Prostate gland (tissue), 2 donors: ENCODE measurements around the gene ATP2C2. TPM values are rescaled to one million over a fixed set of nuclear protein-coding genes. Genes with fewer than 3 reads are reported as not detected.

Source experiments
- DNase-seq: peaks from one replicate; pipeline ENCODE4 v3.0.0-alpha.2; 2019; ENCODE audit warnings: low spot score
- H3K27ac ChIP-seq, 2 donors: fragments of 200-600 bp; sonication (generic); 2 replicates each; pipeline ENCODE4 v1.5.1; 2017 to 2019
- H3K27me3 ChIP-seq: fragments of 200-600 bp; sonication (generic); replicated peaks from 2 replicates; pipeline ENCODE4 v1.5.1; 2019; ENCODE audit not compliant: insufficient read depth
- H3K36me3 ChIP-seq, 2 donors: fragments of 200-600 bp; sonication (generic); 1 replicate in 1 of 2; 2 replicates in 1 of 2; pipeline versions ENCODE4 v1.5.1 to v1.8.1; 2017 to 2019
- H3K4me1 ChIP-seq: fragments of 200-600 bp; sonication (generic); replicated peaks from 2 replicates; pipeline ENCODE4 v1.5.1; 2019
- H3K4me3 ChIP-seq, 2 donors: fragments of 200-600 bp; sonication (generic); 2 replicates each; pipeline ENCODE4 v1.5.1; 2017 to 2019
- H3K9me3 ChIP-seq: fragments of 200-600 bp; sonication (generic); 2 replicates; pipeline ENCODE4 v1.5.1; 2017
- POLR2A ChIP-seq: fragments of 450-650 bp; IDR thresholded peaks from one replicate; pipeline ENCODE4 v1.6.1; 2016; ENCODE audit warnings: antibody characterized with exemption, mild to moderate bottlenecking
- POLR2AphosphoS5 ChIP-seq: sonication (generic); formaldehyde crosslinking; IDR thresholded peaks from one replicate; pipeline ENCODE4 v1.6.1; 2017; ENCODE audit warnings: antibody characterized with exemption
- WGBS: methylation state at CpG from one replicate; pipeline ENCODE4 v1.1.5; 2018; 5-methylcytosine and 5-hydroxymethylcytosine counted together
- intact Hi-C: fragments of 100-400 bp; cut with DNase I; formaldehyde crosslinking; loops from one replicate; pipeline ENCODE4 v1.14.2; 2022
- total RNA-seq, 2 donors: library from RNA; depleted of rRNA; stranded (reverse); fragments of >200 nt; gene quantifications; one replicate each; pipeline ENCODE4 v1.1.0, GENCODE V29; 2016
- TF ChIP-seq, protein P1 (sequence below), 4 experiments: fragments of 200-600 bp in 2 of 4; fragments of 450-650 bp in 2 of 4; sonication (generic) in 2 of 4; IDR thresholded peaks; 1 replicate in 3 of 4; 2 replicates in 1 of 4; pipeline ENCODE4 v1.5.1; 2016 to 2019; ENCODE audit warnings: antibody characterized with exemption in 4 of 4, mild to moderate bottlenecking in 2 of 4, moderate library complexity in 2 of 4

Gene ATP2C2
- total RNA-seq, 2 donors from 2014 or later: 43.7 to 56.1 TPM

DNA sequence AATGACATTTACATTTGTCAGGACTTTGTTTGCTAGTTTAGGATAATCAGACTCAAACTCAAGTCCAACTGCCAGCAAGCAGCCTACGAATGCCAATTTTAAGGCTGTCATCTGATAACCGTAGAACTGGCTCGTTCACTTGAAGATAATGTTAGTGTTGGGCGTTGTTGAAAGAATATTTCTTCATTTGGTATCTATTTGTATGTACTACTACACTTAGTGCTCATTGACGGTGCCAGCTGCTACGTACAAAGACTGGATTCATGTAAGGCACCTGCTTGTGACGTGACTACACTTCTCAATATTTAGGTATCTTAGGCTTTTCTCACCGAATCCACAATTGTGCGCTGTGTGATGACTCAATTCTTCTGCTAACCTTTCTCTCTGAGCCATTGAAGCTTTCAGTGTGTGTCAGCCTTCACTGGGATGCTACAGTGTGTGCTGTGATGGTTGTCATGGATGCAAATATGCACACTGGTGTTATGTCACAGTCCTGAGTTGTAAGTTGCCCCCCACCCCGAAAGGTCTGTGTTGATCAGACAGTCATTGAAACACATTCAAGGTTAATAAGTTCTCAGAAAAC lies 5.7 kb downstream of the ATP2C2 start:
- intact Hi-C loops: no loop called here
- Histone ChIP-seq H3K9me3 (no peaks in the 10 kb centered on the region), H3K27ac (peak overlapping the region; percentile 9 to 57), H3K27me3 (no peaks in the 10 kb centered on the region), H3K4me3 (no peak overlapping the region), H3K36me3 (no peaks in the 10 kb centered on the region), H3K4me1 (peaks cover 2% of the 10 kb centered on the region)
- peak; percentile 31 for DNase-seq
- 50% methylated on average over 10 of the region's 10 CpGs for WGBS
- TF ChIP-seq POLR2A (no peak), POLR2AphosphoS5 (peak; percentile 66)

DNA sequence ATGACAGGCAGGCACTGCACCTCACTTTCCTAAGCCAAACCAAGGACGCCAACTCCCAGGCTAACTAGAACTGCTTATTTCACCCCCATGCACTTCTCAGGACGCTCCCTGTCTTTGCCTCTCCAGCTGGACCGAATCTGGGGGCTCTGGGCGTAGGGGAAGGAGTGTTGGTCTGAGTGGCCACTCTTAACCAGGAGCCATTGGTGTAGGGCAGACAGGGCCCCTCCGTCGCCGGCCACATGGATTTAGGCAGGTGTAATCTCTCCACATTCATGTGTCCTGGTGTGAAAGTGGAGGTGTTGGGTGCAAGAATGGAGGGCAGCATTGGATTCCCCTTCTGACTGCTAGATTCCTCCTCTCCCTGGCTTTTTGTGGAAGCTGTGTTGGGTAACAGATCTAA lies 9.8 kb downstream of the ATP2C2 start:
- DNase-seq: no peak
- Histone ChIP-seq H3K4me1 (peaks cover 2% of the 10 kb centered on the region), H3K9me3 (no peaks in the 10 kb centered on the region), H3K4me3 (no peak overlapping the region), H3K27ac (no peak overlapping the region), H3K27me3 (no peaks in the 10 kb centered on the region), H3K36me3 (no peaks in the 10 kb centered on the region)
- intact Hi-C loops: no loop called here
- TF ChIP-seq, protein P1, sequence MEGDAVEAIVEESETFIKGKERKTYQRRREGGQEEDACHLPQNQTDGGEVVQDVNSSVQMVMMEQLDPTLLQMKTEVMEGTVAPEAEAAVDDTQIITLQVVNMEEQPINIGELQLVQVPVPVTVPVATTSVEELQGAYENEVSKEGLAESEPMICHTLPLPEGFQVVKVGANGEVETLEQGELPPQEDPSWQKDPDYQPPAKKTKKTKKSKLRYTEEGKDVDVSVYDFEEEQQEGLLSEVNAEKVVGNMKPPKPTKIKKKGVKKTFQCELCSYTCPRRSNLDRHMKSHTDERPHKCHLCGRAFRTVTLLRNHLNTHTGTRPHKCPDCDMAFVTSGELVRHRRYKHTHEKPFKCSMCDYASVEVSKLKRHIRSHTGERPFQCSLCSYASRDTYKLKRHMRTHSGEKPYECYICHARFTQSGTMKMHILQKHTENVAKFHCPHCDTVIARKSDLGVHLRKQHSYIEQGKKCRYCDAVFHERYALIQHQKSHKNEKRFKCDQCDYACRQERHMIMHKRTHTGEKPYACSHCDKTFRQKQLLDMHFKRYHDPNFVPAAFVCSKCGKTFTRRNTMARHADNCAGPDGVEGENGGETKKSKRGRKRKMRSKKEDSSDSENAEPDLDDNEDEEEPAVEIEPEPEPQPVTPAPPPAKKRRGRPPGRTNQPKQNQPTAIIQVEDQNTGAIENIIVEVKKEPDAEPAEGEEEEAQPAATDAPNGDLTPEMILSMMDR (IDR thresholded peaks at IDR 0.05): no peak
- TF ChIP-seq POLR2AphosphoS5 (no peak), POLR2A (no peak)
- 75% methylated on average over 7 of the region's 7 CpGs for WGBS

DNA sequence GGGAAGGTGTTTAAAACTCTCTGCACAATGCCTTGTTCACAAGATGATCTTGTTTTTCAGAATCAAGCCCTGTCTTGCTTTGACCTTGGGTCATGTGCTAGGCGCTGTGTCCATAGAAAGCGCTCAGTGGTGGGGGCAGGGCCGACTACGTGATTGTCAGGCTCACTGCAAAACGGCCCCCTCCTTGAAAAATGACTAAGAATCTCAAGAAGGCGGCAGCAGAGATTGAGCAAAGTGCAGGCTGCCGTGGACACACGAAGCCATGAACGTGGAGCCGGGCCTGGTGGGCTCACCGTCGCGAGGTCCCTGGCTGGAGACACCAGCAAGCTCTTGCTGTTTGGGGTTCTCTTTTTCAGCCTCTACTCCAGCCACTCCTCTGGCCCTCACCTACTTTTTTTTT lies 10.2 kb downstream of the ATP2C2 start:
- intact Hi-C loops: no loop called here
- Histone ChIP-seq H3K4me3 (no peak overlapping the region), H3K27ac (peak overlapping the region in 1 of 2 donors; percentile 4), H3K27me3 (no peaks in the 10 kb centered on the region), H3K9me3 (no peaks in the 10 kb centered on the region), H3K36me3 (no peaks in the 10 kb centered on the region), H3K4me1 (peaks cover 2% of the 10 kb centered on the region)
- TF ChIP-seq, protein P1 (IDR thresholded peaks at IDR 0.05): no peak
- TF ChIP-seq POLR2A (no peak), POLR2AphosphoS5 (no peak)
- DNase-seq: no peak
- 72% methylated on average over 13 of the region's 13 CpGs for WGBS

DNA sequence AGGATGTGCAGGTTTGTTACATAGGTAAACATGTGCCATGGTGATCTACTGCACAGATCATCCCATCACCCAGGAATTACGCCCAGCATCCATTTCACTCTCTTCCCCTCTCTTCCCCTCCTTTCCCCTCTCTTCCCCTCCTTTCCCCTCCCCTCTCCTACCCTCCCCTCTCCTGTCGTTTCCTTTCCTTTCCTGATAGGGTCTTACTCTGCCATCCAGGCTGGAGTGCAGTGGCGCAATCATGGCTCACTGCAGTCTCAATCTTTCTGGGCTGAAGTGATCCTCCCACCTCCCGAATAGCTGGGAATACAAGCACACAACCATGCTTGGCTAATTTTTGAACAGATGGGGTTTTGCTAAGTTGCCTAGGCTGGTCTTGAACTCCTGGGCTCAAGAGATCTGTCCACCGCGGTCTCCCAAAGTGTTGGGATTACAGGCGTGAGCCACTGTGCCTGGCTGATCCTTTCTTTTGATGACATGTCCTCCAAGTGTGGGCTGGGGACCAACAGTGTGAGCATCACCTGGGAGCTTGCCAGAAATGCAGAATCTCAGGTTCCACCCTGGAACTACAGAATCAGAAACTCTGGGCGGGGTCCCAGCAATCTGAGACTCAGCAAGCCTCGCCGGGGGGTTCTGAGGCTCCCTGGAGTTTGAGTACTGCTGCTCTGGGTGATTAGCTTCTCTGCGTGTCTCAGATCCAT lies 10.8 kb downstream of the ATP2C2 start:
- peaks cover 2% of the 10 kb centered on the region for H3K4me1 ChIP-seq
- no peaks in the 10 kb centered on the region for H3K9me3 ChIP-seq
- no peaks in the 10 kb centered on the region for H3K27me3 ChIP-seq
- DNase-seq: no peak
- no peak overlapping the region for H3K4me3 ChIP-seq
- no peaks in the 10 kb centered on the region for H3K36me3 ChIP-seq
- TF ChIP-seq, protein P1 (IDR thresholded peaks at IDR 0.05): no peak
- no peak for TF ChIP-seq POLR2AphosphoS5
- no peak for TF ChIP-seq POLR2A
- peak overlapping the region in 1 of 2 donors; percentile 41 for H3K27ac ChIP-seq
- 68% methylated on average over 11 of the region's 11 CpGs for WGBS
- intact Hi-C loops: no loop called here

DNA sequence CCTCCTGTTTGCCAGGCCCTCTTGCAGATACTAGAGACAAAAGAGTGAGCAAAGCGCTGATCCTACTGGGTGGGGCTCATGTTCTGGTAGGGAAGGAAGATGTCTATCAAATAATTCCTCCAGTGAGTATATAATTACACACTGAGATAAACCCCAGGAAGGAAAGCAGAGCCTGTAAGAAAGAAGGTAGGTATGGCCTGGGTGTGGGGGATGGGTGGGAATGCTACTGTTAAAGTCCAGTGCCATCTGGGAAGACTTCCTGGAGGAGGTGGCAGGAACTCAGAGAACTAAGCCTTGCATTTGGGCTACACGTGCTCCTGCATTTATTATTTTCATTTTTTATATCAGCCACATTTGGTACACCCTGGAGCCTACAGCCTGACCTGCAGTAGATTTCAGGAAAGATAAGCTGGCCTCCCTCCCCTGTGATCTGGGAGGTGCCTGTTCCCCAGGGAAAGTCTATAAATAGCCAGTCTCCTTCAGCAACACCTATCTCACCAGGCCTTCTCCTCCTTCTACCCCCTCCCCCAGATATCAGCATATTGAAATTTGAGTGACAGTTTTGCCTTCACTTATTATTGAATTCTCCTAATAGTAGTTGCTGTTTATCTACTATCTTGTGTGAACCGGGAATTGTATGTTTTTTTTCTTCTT lies 11.5 kb downstream of the ATP2C2 start:
- Histone ChIP-seq H3K4me1 (no peaks in the 10 kb centered on the region), H3K36me3 (no peaks in the 10 kb centered on the region), H3K9me3 (no peaks in the 10 kb centered on the region), H3K27me3 (no peaks in the 10 kb centered on the region), H3K4me3 (no peak overlapping the region), H3K27ac (peak overlapping the region; percentile 40 to 41)
- no peak for DNase-seq
- TF ChIP-seq, protein P1 (IDR thresholded peaks at IDR 0.05): no peak
- no peak for TF ChIP-seq POLR2A
- no peak for TF ChIP-seq POLR2AphosphoS5
- intact Hi-C loops: no loop called here
- 31% methylated on average over 3 of the region's 3 CpGs for WGBS
